Skin of body (tissue), 2 donors: ENCODE results near the gene SIK1. TPM values are rescaled to one million over a fixed set of nuclear protein-coding genes. Genes with fewer than 3 reads are reported as not detected.

Source experiments
- DNase-seq: peaks from one replicate; lab custom pipeline; 2025; lab: John Stamatoyannopoulos, UW
- total RNA-seq: library from RNA; depleted of rRNA; stranded (reverse); fragments of >200 nt; gene quantifications from one replicate; pipeline ENCODE4 v1.2.3, GENCODE V29; 2014

The SIK1 gene
- total RNA-seq, 1 donor from 2014 or later: 26.6 TPM

DNA sequence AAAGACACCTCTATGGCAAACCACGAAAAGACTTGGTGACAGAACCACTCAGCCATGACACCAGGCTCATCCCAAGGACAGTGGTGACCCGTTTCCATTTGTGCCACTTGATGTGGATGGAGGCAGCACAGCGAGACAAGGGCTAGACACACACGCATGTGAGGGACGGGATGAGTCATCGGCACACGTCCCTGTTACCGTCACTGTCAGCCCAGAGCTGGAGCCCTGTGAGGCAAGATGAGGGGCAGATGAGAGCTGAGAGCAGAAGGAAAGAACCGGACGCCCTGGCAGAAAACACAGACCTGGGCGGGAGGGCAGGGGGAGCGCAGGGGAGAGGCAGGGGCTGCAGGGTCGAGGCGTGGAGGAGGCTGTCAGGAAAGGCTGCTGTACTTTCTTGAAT is 57.8 kb downstream of the SIK1 start:
- no peak for DNase-seq

DNA sequence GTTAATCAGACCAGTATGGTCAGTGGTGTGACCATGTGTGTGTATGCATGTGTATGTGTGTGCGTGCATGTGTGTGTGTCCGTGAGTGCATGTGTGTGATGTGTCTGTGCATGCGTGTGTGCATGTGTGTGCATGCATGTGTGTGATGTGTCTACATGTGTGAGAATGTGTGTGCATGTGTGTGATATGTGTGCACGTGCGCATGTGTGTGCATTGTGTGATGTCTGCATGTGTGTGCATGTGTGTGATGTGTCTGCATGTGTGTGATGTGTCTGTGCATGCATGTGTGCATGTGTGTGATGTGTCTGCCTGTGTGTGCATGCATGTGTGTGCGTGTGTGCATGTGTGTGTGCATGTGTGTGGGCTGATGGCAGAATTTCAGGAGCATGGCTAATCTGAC is 58.2 kb downstream of the SIK1 start:
- no peak for DNase-seq

DNA sequence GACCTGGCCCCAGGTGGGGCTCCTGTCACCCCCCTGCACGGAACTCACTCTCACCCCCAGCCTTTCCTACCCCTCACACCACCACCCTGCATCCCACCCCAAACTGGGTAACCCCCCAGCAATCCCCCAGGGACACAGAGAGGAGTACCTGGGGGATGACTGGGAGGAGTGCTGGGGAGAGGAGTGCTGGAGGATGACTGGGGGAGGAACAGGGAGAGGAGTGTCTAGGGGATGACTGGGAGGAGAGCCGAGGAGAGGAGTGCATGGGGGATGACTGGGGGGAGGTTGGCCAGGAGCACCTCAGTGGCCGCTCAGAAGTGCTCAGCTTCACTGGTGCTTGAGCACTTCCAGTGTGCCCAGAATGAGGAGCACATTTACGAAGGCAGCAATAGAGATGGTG is 59.1 kb downstream of the SIK1 start:
- no peak for DNase-seq

GRCh38 chr21:43367296-43367695 is 59.6 kb downstream of the SIK1 start:
- DNase-seq: no peak

DNA sequence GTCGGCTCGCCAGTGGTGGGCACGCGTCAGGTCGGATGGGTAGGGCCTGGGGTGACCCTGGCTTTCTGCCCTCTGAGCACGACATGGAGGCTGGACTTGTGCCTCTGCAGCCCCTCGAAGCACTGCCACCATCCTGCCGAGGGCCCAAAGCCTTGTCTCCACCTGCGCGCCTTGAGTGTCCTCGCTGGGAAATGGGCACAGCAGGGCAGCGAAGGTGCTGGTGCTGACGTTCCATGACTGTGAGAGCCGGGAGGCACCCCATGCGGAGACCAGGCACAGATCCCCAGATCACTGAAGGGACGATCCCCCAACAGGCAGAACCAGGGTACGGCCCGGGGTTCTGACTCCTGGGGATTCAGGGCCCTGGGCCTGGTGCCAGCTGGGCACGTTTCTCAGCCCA is 60.3 kb downstream of the SIK1 start:
- DNase-seq: no peak

- no peak for DNase-seq
These were observed 61.1 kb downstream of the SIK1 start for GRCh38 chr21:43365611-43366426.

DNA sequence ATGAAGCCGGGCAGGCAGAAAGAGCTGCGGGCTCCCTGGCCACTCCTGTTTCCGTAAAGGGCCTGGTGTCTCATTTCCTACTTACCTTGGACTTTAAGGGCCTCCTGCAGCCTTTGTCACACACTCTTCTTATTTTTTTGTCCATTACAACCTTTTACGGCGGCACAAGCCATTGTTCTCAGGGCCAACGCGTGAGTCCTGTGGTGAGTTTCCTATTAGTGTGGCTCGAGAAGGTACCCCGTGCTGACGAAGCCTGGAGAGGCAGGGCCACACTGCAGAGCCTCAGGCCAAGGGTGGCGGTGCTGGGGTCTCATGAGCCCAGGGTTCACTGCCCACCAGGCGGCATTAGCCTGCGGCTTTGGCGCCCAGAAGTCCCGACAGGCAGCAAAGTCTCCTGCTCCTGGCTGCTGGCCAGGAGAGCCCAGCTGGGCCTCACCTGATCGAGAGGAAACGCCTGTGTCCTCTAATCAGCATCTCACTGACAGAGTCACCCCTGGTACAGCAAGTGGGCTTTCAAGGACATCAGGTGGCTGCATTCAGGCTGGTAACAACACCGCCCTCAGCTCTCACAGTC is 62.0 kb downstream of the SIK1 start:
- no peak for DNase-seq

Other genes with a start within 250 kb of the SIK1 start
- gene HSF2BP, start 232.4 kb upstream of the SIK1 start, total RNA-seq: 0.89 TPM
- gene RRP1B, start 232.4 kb upstream of the SIK1 start, total RNA-seq: 14.2 TPM